ENCODE data around the gene IGSF3. TPM values are rescaled to one million over a fixed set of nuclear protein-coding genes. Genes with fewer than 3 reads are reported as not detected.

IGSF3 gene
- polyA plus RNA-seq, 1 donor (not counting 4 experiments of a cell fraction or from before 2014, with no cell fraction given) = 47.4 TPM

- TF ChIP-seq, protein P1, sequence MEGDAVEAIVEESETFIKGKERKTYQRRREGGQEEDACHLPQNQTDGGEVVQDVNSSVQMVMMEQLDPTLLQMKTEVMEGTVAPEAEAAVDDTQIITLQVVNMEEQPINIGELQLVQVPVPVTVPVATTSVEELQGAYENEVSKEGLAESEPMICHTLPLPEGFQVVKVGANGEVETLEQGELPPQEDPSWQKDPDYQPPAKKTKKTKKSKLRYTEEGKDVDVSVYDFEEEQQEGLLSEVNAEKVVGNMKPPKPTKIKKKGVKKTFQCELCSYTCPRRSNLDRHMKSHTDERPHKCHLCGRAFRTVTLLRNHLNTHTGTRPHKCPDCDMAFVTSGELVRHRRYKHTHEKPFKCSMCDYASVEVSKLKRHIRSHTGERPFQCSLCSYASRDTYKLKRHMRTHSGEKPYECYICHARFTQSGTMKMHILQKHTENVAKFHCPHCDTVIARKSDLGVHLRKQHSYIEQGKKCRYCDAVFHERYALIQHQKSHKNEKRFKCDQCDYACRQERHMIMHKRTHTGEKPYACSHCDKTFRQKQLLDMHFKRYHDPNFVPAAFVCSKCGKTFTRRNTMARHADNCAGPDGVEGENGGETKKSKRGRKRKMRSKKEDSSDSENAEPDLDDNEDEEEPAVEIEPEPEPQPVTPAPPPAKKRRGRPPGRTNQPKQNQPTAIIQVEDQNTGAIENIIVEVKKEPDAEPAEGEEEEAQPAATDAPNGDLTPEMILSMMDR (optimal IDR thresholded peaks at IDR 0.05 in 1 of 3, IDR thresholded peaks at IDR 0.05 in 1 of 3, conservative IDR thresholded peaks at IDR 0.05 in 1 of 3; ENCODE audit: extremely low read depth in 1 of 3, insufficient read depth in 2 of 3, low read length in 3 of 3) = no peak
- TF ChIP-seq EZH2 (IDR thresholded peaks at IDR 0.05; ENCODE audit: low read length) = no peak
- Histone ChIP-seq H3K36me3 (ENCODE audit: control insufficient read depth in 2 of 2, extremely low read depth in 1 of 2, insufficient read depth in 2 of 2, low read length in 2 of 2) (no peaks in the 10 kb centered on the region), H4K20me1 (ENCODE audit: control insufficient read depth, extremely low read depth, insufficient read depth, low read length) (no peaks in the 10 kb centered on the region), H3K4me2 (ENCODE audit: control insufficient read depth, extremely low read depth, insufficient read depth, low read depth, low read length) (no peak overlapping the region), H3K79me2 (ENCODE audit: control insufficient read depth, insufficient read depth, low read length) (peaks cover 18% of the 10 kb centered on the region), H3K9me1 (ENCODE audit: control insufficient read depth, extremely low read depth, insufficient read depth, low read length) (no peaks in the 10 kb centered on the region), H3K4me3 (ENCODE audit: control insufficient read depth in 2 of 3, extremely low read depth in 1 of 3, insufficient read depth in 2 of 3, low read depth in 1 of 3, low read length in 3 of 3) (no peak overlapping the region), H3K4me1 (ENCODE audit: control insufficient read depth, extremely low read depth, insufficient read depth, low read length) (peaks cover 37% of the 10 kb centered on the region), H3K9me3 (ENCODE audit: control insufficient read depth, low read depth, low read length) (no peaks in the 10 kb centered on the region), H3K27me3 (ENCODE audit: control insufficient read depth, extremely low read depth, insufficient read depth, low read length) (no peaks in the 10 kb centered on the region), H3K27ac (ENCODE audit: control insufficient read depth, insufficient read depth, low read length) (peak overlapping the region; percentile 84), H2AFZ (ENCODE audit: control insufficient read depth, low read length) (no peak overlapping the region), H3K9ac (ENCODE audit: control insufficient read depth, extremely low read depth, insufficient read depth, low read length) (no peak overlapping the region)
- FAIRE-seq (no peak), DNase-seq (ENCODE audit: low read depth, low spot score) (no peak)
- dilution Hi-C loops (cut with MboI; ENCODE audit: extremely low pct_ligation_motif_present, low sequenced_read_pairs) = no loop called here
Measured at GRCh38 chr1:116557323-116557878, 110.1 kb downstream of the IGSF3 start.

DNA sequence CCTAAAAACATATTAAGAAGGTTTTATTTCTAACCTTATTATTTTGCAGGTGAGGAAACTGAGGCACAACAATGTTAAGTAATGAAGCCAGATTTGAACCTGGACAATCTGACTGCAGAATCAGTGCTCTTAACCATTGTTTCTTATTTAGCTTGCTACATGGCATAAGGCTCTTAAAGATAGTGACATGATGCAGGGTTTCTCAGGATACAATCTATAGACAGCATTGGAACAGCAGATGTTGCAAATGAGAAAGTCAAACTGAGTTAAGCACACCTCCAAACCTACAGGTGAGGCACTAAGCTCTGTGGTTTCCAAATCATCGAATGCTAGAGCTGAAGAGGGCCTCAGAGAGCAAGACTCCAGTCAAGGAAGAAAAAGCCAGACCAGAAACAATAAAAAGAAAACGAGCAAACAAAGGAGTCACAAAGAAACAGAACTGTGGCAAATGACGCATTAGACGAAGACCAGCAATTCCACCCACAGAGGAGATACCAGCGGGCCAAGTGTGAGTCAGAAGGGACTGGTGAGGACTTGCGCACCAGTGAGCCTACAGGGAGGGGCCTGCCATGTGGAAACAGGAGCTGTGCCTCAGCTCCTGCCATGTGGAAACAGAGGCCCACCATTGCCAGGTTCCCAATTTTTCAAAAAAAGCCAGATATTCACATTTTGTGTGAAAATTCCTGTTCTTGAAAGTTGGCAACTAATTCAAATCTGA, 111.1 kb downstream of the IGSF3 start:
- Histone ChIP-seq H3K36me3 (ENCODE audit: control insufficient read depth in 2 of 2, extremely low read depth in 1 of 2, insufficient read depth in 2 of 2, low read length in 2 of 2) (no peaks in the 10 kb centered on the region), H3K9me3 (ENCODE audit: control insufficient read depth, low read depth, low read length) (no peaks in the 10 kb centered on the region), H3K27ac (ENCODE audit: control insufficient read depth, insufficient read depth, low read length) (peak overlapping the region; percentile 84), H3K9me1 (ENCODE audit: control insufficient read depth, extremely low read depth, insufficient read depth, low read length) (no peaks in the 10 kb centered on the region), H3K27me3 (ENCODE audit: control insufficient read depth, extremely low read depth, insufficient read depth, low read length) (no peaks in the 10 kb centered on the region), H3K4me2 (ENCODE audit: control insufficient read depth, extremely low read depth, insufficient read depth, low read depth, low read length) (peak overlapping the region; percentile 61), H3K9ac (ENCODE audit: control insufficient read depth, extremely low read depth, insufficient read depth, low read length) (peak overlapping the region; percentile 23), H3K79me2 (ENCODE audit: control insufficient read depth, insufficient read depth, low read length) (peaks cover 18% of the 10 kb centered on the region), H3K4me1 (ENCODE audit: control insufficient read depth, extremely low read depth, insufficient read depth, low read length) (peaks cover 37% of the 10 kb centered on the region), H3K4me3 (ENCODE audit: control insufficient read depth in 2 of 3, extremely low read depth in 1 of 3, insufficient read depth in 2 of 3, low read depth in 1 of 3, low read length in 3 of 3) (no peak overlapping the region), H4K20me1 (ENCODE audit: control insufficient read depth, extremely low read depth, insufficient read depth, low read length) (no peaks in the 10 kb centered on the region), H2AFZ (ENCODE audit: control insufficient read depth, low read length) (no peak overlapping the region)
- FAIRE-seq (peak; percentile 97), DNase-seq (ENCODE audit: low read depth, low spot score) (peak; percentile 81)
- dilution Hi-C loops (cut with MboI; ENCODE audit: extremely low pct_ligation_motif_present, low sequenced_read_pairs) = no loop called here
- TF ChIP-seq, protein P1 (optimal IDR thresholded peaks at IDR 0.05 in 1 of 3, IDR thresholded peaks at IDR 0.05 in 1 of 3, conservative IDR thresholded peaks at IDR 0.05 in 1 of 3; ENCODE audit: extremely low read depth in 1 of 3, insufficient read depth in 2 of 3, low read length in 3 of 3) = peak in 2 of 3 experiments; percentile 10 to 15
- no peak for TF ChIP-seq EZH2 (IDR thresholded peaks at IDR 0.05; ENCODE audit: low read length)

Data from keratinocyte (primary cell).